HepG2 (cell line): Measurements from ENCODE around the gene NUP62. TPM values are rescaled to one million over a fixed set of nuclear protein-coding genes. Genes with fewer than 3 reads are reported as not detected.

Experiments
- ATM ChIP-seq: fragments of 450-650 bp; IDR thresholded peaks from 2 replicates; pipeline ENCODE4 v1.7.1; 2017; ENCODE audit warnings: mild to moderate bottlenecking, borderline replicate concordance
- BATF2 ChIP-seq: sonication (generic); formaldehyde crosslinking; IDR thresholded peaks from 2 replicates; pipeline ENCODE4 v1.8.0; 2022; ENCODE audit warnings: mild to moderate bottlenecking, missing genetic modification reagents, moderate library complexity
- ETV6 ChIP-seq: sonication (generic); formaldehyde crosslinking; conservative IDR thresholded peaks from 2 replicates; pipeline ENCODE4 v1.4.0; 2020; ENCODE audit warnings: missing genetic modification reagents
- HDAC2 ChIP-seq: sonication (generic); formaldehyde crosslinking; IDR thresholded peaks from 2 replicates; pipeline ENCODE4 v1.4.0; 2020; ENCODE audit warnings: missing genetic modification reagents
- IRX3 ChIP-seq: sonication (generic); formaldehyde crosslinking; IDR thresholded peaks from 2 replicates; pipeline ENCODE4 v1.8.1; 2023; ENCODE audit warnings: mild to moderate bottlenecking, low read depth, missing genetic modification reagents, borderline replicate concordance
- POLR2G ChIP-seq: fragments of 200-400 bp; formaldehyde crosslinking; IDR thresholded peaks from 2 replicates; pipeline ENCODE4 v1.6.1; 2018; ENCODE audit warnings: mild to moderate bottlenecking, low read depth, low read length, moderate library complexity
- RBM22 ChIP-seq: fragments of 200-400 bp; formaldehyde crosslinking; optimal IDR thresholded peaks from 2 replicates; pipeline ENCODE3; 2017; ENCODE audit warnings: mild to moderate bottlenecking, low read length, moderate library complexity
- RFX3 ChIP-seq: IDR thresholded peaks from 2 replicates; pipeline ENCODE4 v1.6.1; 2016; ENCODE audit warnings: missing biosample characterization, missing genetic modification reagents
- RORA ChIP-seq: sonication (generic); formaldehyde crosslinking; IDR thresholded peaks from 2 replicates; pipeline ENCODE4 v1.5.0; 2020; ENCODE audit warnings: mild to moderate bottlenecking, missing genetic modification reagents, moderate library complexity
- SAFB2 ChIP-seq: sonication (generic); formaldehyde crosslinking; IDR thresholded peaks from 2 replicates; pipeline ENCODE4 v1.5.1; 2020; ENCODE audit warnings: missing genetic modification reagents, low read depth, mild to moderate bottlenecking, borderline replicate concordance
- ZNF143 ChIP-seq: sonication (generic); formaldehyde crosslinking; IDR thresholded peaks from 2 replicates; pipeline ENCODE4 v1.4.0; 2020; ENCODE audit warnings: missing genetic modification reagents
- ZNF235 ChIP-seq: sonication (generic); formaldehyde crosslinking; IDR thresholded peaks from 2 replicates; pipeline ENCODE4 v1.8.1; 2023; ENCODE audit warnings: mild to moderate bottlenecking, missing genetic modification reagents, borderline replicate concordance
- ZNF737 ChIP-seq: sonication (generic); formaldehyde crosslinking; IDR thresholded peaks from 2 replicates; pipeline ENCODE4 v1.5.0; 2020; ENCODE audit warnings: missing genetic modification reagents, mild to moderate bottlenecking, borderline replicate concordance
- ZNF83 ChIP-seq: sonication (generic); formaldehyde crosslinking; IDR thresholded peaks from 2 replicates; pipeline ENCODE4 v1.4.0; 2020; ENCODE audit warnings: missing genetic modification reagents, mild to moderate bottlenecking, borderline replicate concordance
- ZSCAN21 ChIP-seq: sonication (generic); formaldehyde crosslinking; IDR thresholded peaks from 2 replicates; pipeline ENCODE4 v1.8.0; 2022; ENCODE audit warnings: mild to moderate bottlenecking, missing genetic modification reagents, moderate library complexity, borderline replicate concordance
- polyA plus RNA-seq, 8 experiments: library from polyadenylated mRNA; depleted of rRNA in 3 of 8; stranded (reverse) in 7 of 8; unstranded in 1 of 8; fragments of >200 nt; fragmentation: Illumina TruSeq in 4 of 8; extraction: Trizol in 4 of 8; gene quantifications; 2 replicates each; pipeline versions ENCODE4 v1.2.1 to v1.2.3, GENCODE V29; 2011 to 2016; ENCODE audit warnings: low read depth in 4 of 8, missing spikeins in 1 of 8, mixed read lengths in 1 of 8; ENCODE audit not compliant: insufficient read depth in 1 of 8
- total RNA-seq, 5 experiments: library from RNA; depleted of rRNA; stranded (reverse); fragments of >200 nt; fragmentation: Illumina TruSeq; extraction: Trizol; gene quantifications; 2 replicates each; pipeline ENCODE4 v1.2.3, GENCODE V29; 2016; ENCODE audit warnings: low read depth in 1 of 5
- TF ChIP-seq, protein P1 (sequence below): conservative IDR thresholded peaks from 2 replicates; pipeline ENCODE4 v1.6.1; 2018; ENCODE audit warnings: missing genetic modification reagents
- TF ChIP-seq, protein P2 (sequence below): sonication (generic); formaldehyde crosslinking; IDR thresholded peaks from 2 replicates; pipeline ENCODE4 v1.4.0; 2020; ENCODE audit warnings: mild to moderate bottlenecking, missing genetic modification reagents
- TF ChIP-seq, protein P3 (sequence below): sonication (generic); formaldehyde crosslinking; IDR thresholded peaks from 2 replicates; pipeline ENCODE4 v1.5.0; 2020; ENCODE audit warnings: mild to moderate bottlenecking, missing genetic modification reagents, borderline replicate concordance
- TF ChIP-seq, protein P4 (sequence below): sonication (generic); formaldehyde crosslinking; IDR thresholded peaks from 2 replicates; pipeline ENCODE4 v1.5.1; 2020; ENCODE audit warnings: missing genetic modification reagents, mild to moderate bottlenecking, borderline replicate concordance
- TF ChIP-seq, protein P5 (sequence below): sonication (generic); formaldehyde crosslinking; IDR thresholded peaks from 2 replicates; pipeline ENCODE4 v1.8.1; 2023; ENCODE audit warnings: mild to moderate bottlenecking, missing genetic modification reagents

Gene NUP62
- total and polyA plus RNA-seq, 2 of the 13 experiments (the other 11 are each of a cell fraction or from before 2014, with no cell fraction given): 16.5 to 41.5 TPM

DNA sequence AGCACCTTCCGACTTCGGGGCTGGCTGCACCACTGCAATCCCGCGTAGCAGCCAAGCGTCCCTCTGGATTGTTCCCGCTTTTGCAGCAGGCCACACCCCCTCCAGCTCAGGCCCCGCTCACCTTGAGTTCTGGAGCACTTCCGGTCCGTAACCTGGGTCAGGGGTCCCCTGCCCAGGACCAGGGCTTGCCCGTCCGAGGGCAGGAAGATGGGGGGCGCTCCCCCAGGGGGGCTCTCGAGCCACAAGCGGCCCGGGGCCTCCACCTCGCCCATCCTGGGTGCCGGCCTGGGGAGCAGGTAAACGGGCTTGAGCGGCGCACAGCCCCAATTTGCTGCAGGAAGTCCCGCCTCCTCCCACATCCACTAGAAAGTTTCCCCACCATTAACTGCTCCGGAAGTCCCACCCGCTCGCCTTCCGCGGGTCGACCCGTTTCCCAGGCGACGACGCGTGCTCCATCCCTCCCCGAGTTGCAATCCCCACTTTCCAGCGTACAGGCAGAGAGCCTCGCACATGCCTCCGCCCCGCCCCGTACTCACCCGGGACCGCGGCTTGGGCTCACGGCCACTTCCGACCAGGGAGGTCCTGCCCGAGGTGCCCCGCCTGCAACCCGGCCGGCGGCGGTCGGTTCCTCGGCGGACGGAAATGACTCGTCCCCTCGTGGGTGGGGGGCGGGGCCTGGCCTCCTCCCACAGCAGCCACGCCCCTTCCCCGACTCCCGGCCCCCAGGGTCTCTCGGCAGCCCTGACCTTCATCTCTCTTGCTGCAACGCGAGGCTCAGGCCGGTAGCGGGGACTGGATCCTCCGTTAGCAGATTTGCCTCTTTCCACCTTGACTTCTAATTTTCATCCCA lies 62.1 kb downstream of the NUP62 start, which contains the start of gene PNKP (continued):
- TF ChIP-seq ETV6 (CRISPR knock-in tag) (no peak), ZNF143 (CRISPR knock-in tag) (no peak), ZNF235 (0 out of 2 replicates have a peak, but pooled peaks have one; percentile 53), RORA (CRISPR knock-in tag) (no peak), ZNF737 (CRISPR knock-in tag) (no peak), SAFB2 (CRISPR knock-in tag) (no peak; the same call in 1 of the 2 replicates), RFX3 (CRISPR knock-in tag) (peak; percentile 79), BATF2 (CRISPR knock-in tag) (peak; percentile 64; the same call in 1 of the 2 replicates), RBM22 (no peak), ATM (no peak), HDAC2 (peak; percentile 64), IRX3 (0 out of 2 replicates have a peak, but pooled peaks have one; percentile 19), POLR2G (peak; percentile 81), ZNF83 (CRISPR knock-in tag) (no peak), ZSCAN21 (CRISPR knock-in tag) (no peak)
- TF ChIP-seq, protein P1, sequence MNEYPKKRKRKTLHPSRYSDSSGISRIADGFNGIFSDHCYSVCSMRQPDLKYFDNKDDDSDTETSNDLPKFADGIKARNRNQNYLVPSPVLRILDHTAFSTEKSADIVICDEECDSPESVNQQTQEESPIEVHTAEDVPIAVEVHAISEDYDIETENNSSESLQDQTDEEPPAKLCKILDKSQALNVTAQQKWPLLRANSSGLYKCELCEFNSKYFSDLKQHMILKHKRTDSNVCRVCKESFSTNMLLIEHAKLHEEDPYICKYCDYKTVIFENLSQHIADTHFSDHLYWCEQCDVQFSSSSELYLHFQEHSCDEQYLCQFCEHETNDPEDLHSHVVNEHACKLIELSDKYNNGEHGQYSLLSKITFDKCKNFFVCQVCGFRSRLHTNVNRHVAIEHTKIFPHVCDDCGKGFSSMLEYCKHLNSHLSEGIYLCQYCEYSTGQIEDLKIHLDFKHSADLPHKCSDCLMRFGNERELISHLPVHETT (CRISPR knock-in tag): peak; percentile 80; the same call in 1 of the 2 replicates
- TF ChIP-seq, protein P2, sequence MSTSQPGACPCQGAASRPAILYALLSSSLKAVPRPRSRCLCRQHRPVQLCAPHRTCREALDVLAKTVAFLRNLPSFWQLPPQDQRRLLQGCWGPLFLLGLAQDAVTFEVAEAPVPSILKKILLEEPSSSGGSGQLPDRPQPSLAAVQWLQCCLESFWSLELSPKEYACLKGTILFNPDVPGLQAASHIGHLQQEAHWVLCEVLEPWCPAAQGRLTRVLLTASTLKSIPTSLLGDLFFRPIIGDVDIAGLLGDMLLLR: peak; percentile 89
- TF ChIP-seq, protein P3, sequence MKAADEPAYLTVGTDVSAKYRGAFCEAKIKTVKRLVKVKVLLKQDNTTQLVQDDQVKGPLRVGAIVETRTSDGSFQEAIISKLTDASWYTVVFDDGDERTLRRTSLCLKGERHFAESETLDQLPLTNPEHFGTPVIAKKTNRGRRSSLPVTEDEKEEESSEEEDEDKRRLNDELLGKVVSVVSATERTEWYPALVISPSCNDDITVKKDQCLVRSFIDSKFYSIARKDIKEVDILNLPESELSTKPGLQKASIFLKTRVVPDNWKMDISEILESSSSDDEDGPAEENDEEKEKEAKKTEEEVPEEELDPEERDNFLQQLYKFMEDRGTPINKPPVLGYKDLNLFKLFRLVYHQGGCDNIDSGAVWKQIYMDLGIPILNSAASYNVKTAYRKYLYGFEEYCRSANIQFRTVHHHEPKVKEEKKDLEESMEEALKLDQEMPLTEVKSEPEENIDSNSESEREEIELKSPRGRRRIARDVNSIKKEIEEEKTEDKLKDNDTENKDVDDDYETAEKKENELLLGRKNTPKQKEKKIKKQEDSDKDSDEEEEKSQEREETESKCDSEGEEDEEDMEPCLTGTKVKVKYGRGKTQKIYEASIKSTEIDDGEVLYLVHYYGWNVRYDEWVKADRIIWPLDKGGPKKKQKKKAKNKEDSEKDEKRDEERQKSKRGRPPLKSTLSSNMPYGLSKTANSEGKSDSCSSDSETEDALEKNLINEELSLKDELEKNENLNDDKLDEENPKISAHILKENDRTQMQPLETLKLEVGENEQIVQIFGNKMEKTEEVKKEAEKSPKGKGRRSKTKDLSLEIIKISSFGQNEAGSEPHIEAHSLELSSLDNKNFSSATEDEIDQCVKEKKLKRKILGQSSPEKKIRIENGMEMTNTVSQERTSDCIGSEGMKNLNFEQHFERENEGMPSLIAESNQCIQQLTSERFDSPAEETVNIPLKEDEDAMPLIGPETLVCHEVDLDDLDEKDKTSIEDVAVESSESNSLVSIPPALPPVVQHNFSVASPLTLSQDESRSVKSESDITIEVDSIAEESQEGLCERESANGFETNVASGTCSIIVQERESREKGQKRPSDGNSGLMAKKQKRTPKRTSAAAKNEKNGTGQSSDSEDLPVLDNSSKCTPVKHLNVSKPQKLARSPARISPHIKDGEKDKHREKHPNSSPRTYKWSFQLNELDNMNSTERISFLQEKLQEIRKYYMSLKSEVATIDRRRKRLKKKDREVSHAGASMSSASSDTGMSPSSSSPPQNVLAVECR: peak; percentile 99
- TF ChIP-seq, protein P4, sequence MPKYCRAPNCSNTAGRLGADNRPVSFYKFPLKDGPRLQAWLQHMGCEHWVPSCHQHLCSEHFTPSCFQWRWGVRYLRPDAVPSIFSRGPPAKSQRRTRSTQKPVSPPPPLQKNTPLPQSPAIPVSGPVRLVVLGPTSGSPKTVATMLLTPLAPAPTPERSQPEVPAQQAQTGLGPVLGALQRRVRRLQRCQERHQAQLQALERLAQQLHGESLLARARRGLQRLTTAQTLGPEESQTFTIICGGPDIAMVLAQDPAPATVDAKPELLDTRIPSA (CRISPR knock-in tag): no peak; the same call in 1 of the 2 replicates
- TF ChIP-seq, protein P5, sequence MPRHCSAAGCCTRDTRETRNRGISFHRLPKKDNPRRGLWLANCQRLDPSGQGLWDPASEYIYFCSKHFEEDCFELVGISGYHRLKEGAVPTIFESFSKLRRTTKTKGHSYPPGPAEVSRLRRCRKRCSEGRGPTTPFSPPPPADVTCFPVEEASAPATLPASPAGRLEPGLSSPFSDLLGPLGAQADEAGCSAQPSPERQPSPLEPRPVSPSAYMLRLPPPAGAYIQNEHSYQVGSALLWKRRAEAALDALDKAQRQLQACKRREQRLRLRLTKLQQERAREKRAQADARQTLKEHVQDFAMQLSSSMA (CRISPR knock-in tag): peak; percentile 93
